Fibroblast of lung (primary cell): Measurements from ENCODE around the gene NEGR1.

Source experiments
- CTCF ChIP-seq, 2 donors: IDR thresholded peaks in 1 of 2; conservative IDR thresholded peaks in 1 of 2; 1 replicate in 1 of 2; 2 replicates in 1 of 2; pipeline ENCODE4 v1.5.1; 2011 to 2012; ENCODE audit warnings: low read length in 2 of 2, control low read depth in 1 of 2, inconsistent platforms in 1 of 2, low read depth in 1 of 2, mild to moderate bottlenecking in 1 of 2
- EZH2 ChIP-seq: IDR thresholded peaks from 2 replicates; pipeline ENCODE4 v1.5.1; 2012; ENCODE audit warnings: low read length, control low read depth, mild to moderate bottlenecking; ENCODE audit errors: missing control alignments

- TF ChIP-seq CTCF (conservative IDR thresholded peaks at IDR 0.05 in 1 of 2, IDR thresholded peaks at IDR 0.05 in 1 of 2; ENCODE audit: low read depth in 1 of 2, low read length in 2 of 2) (no peak), EZH2 (no peak)
Observed at GRCh38 chr1:71785000-71785399, 497.3 kb downstream of the NEGR1 start.
